Panc1 (cell line): Measurements from ENCODE around the gene LRRC25. TPM values are rescaled to one million over a fixed set of nuclear protein-coding genes. Genes with fewer than 3 reads are reported as not detected.

Experiments
- ATAC-seq: fragments of 200-7000 bp; cut with Tn5 transposase; 2 replicates; pipeline ENCODE4 v1.9.1; 2020; ENCODE audit warnings: mild to moderate bottlenecking, moderate library complexity
- BruUV-seq: library from RNA; stranded (reverse); fragments of 400-500 nt; replicated peaks from 2 replicates; lab custom pipeline; 2021; lab: Mats Ljungman, UMichigan
- CTCF ChIA-PET: fragments of 300-600 bp; sonication (Branson Sonifier 250); formaldehyde crosslinking; loops from one replicate; lab custom pipeline; 2022; ENCODE audit warnings: antibody characterized with exemption; lab: Charles Lee
- POLR2A ChIA-PET: fragments of 300-600 bp; sonication (Branson Sonifier 250); formaldehyde crosslinking; loops from one replicate; lab custom pipeline; 2022; ENCODE audit warnings: antibody characterized with exemption; lab: Charles Lee
- DNase-seq: peaks from one replicate; pipeline ENCODE4 v3.0.0-alpha.2; 2010; ENCODE audit warnings: low read depth, low spot score
- H3K27ac ChIP-seq: 2 replicates; pipeline ENCODE4 v1.5.1; 2011; ENCODE audit warnings: mild to moderate bottlenecking, low read length, inconsistent platforms
- H3K27me3 ChIP-seq: fragments of 200-500 bp; sonication (Bioruptor generic); 2 replicates; pipeline ENCODE4 v1.6.0; 2014; ENCODE audit warnings: low read length, inconsistent platforms; ENCODE audit not compliant: control insufficient read depth, insufficient read depth
- H3K36me3 ChIP-seq: fragments of 200-500 bp; sonication (Bioruptor generic); 2 replicates; pipeline ENCODE4 v1.5.1; 2014; ENCODE audit warnings: inconsistent platforms, mild to moderate bottlenecking, low read length, moderate library complexity; ENCODE audit not compliant: control insufficient read depth, insufficient read depth
- H3K4me1 ChIP-seq: 2 replicates; pipeline ENCODE4 v1.5.1; 2011; ENCODE audit warnings: inconsistent platforms, mild to moderate bottlenecking, low read length, moderate library complexity; ENCODE audit not compliant: control insufficient read depth, insufficient read depth
- H3K4me3 ChIP-seq, 2 experiments: 2 replicates each; pipeline ENCODE4 v1.5.1; 2011 to 2012; ENCODE audit warnings: low read depth in 2 of 2, low read length in 2 of 2, mild to moderate bottlenecking in 2 of 2, inconsistent platforms in 1 of 2, moderate library complexity in 1 of 2
- H3K9me3 ChIP-seq: fragments of 200-500 bp; sonication (Bioruptor generic); 2 replicates; pipeline ENCODE4 v1.5.1; 2014; ENCODE audit warnings: low read depth, mild to moderate bottlenecking, inconsistent platforms, low read length, moderate library complexity; ENCODE audit not compliant: control insufficient read depth, insufficient read depth
- POLR2AphosphoS5 ChIP-seq: IDR thresholded peaks from 2 replicates; pipeline ENCODE4 v1.6.1; 2012; ENCODE audit warnings: mild to moderate bottlenecking, low read depth, low read length, moderate library complexity
- SIN3A ChIP-seq: IDR thresholded peaks from 2 replicates; pipeline ENCODE4 v1.6.1; 2012; ENCODE audit warnings: low read depth, mild to moderate bottlenecking, low read length, moderate library complexity, borderline replicate concordance; ENCODE audit not compliant: insufficient read depth
- TCF7L2 ChIP-seq: IDR thresholded peaks from 2 replicates; pipeline ENCODE4 v1.6.1; 2011; ENCODE audit warnings: mild to moderate bottlenecking, low read depth, low read length, inconsistent platforms
- in situ Hi-C: cut with HindIII; loops from 2 replicates; pipeline ENCODE4 v1.10.0; 2016; ENCODE audit warnings: low sequenced_read_pairs, low pct_unique_long_range_greater_than_20kb
- intact Hi-C: fragments of 100-400 bp; cut with micrococcal nuclease; formaldehyde crosslinking; loops from one replicate; pipeline ENCODE4 v1.10.0; 2022; ENCODE audit not compliant: unreplicated experiment
- total RNA-seq: library from RNA; stranded (reverse); gene quantifications from one replicate; pipeline ENCODE4 v1.2.1, GENCODE V29; 2021; ENCODE audit not compliant: unreplicated experiment
- TF ChIP-seq, protein P1 (sequence below), 2 experiments: IDR thresholded peaks; 2 replicates each; pipeline ENCODE4 v1.6.1; 2011 to 2012; ENCODE audit warnings: low read depth in 2 of 2, control low read depth in 1 of 2, low read length in 1 of 2, mild to moderate bottlenecking in 1 of 2, moderate library complexity in 1 of 2; ENCODE audit not compliant: insufficient read depth in 1 of 2
- TF ChIP-seq, protein P2 (sequence below): fragments of 450-650 bp; IDR thresholded peaks from 2 replicates; pipeline ENCODE4 v1.5.1; 2017; ENCODE audit warnings: mild to moderate bottlenecking

Gene LRRC25
- total RNA-seq, 1 experiment from 2014 or later: 0.15 TPM

- POLR2A ChIA-PET: no interaction called here
- H3K36me3 ChIP-seq: no peaks in the 10 kb centered on the region
- TF ChIP-seq, protein P1, sequence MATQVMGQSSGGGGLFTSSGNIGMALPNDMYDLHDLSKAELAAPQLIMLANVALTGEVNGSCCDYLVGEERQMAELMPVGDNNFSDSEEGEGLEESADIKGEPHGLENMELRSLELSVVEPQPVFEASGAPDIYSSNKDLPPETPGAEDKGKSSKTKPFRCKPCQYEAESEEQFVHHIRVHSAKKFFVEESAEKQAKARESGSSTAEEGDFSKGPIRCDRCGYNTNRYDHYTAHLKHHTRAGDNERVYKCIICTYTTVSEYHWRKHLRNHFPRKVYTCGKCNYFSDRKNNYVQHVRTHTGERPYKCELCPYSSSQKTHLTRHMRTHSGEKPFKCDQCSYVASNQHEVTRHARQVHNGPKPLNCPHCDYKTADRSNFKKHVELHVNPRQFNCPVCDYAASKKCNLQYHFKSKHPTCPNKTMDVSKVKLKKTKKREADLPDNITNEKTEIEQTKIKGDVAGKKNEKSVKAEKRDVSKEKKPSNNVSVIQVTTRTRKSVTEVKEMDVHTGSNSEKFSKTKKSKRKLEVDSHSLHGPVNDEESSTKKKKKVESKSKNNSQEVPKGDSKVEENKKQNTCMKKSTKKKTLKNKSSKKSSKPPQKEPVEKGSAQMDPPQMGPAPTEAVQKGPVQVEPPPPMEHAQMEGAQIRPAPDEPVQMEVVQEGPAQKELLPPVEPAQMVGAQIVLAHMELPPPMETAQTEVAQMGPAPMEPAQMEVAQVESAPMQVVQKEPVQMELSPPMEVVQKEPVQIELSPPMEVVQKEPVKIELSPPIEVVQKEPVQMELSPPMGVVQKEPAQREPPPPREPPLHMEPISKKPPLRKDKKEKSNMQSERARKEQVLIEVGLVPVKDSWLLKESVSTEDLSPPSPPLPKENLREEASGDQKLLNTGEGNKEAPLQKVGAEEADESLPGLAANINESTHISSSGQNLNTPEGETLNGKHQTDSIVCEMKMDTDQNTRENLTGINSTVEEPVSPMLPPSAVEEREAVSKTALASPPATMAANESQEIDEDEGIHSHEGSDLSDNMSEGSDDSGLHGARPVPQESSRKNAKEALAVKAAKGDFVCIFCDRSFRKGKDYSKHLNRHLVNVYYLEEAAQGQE (IDR thresholded peaks at IDR 0.05; ENCODE audit: insufficient read depth in 1 of 2, low read depth in 2 of 2, low read length in 1 of 2): no peak
- TF ChIP-seq SIN3A (no peak), POLR2AphosphoS5 (no peak), TCF7L2 (no peak)
- TF ChIP-seq, protein P2, sequence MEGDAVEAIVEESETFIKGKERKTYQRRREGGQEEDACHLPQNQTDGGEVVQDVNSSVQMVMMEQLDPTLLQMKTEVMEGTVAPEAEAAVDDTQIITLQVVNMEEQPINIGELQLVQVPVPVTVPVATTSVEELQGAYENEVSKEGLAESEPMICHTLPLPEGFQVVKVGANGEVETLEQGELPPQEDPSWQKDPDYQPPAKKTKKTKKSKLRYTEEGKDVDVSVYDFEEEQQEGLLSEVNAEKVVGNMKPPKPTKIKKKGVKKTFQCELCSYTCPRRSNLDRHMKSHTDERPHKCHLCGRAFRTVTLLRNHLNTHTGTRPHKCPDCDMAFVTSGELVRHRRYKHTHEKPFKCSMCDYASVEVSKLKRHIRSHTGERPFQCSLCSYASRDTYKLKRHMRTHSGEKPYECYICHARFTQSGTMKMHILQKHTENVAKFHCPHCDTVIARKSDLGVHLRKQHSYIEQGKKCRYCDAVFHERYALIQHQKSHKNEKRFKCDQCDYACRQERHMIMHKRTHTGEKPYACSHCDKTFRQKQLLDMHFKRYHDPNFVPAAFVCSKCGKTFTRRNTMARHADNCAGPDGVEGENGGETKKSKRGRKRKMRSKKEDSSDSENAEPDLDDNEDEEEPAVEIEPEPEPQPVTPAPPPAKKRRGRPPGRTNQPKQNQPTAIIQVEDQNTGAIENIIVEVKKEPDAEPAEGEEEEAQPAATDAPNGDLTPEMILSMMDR: no peak
- intact Hi-C loops (no loop called here), in situ Hi-C loops (no loop called here)
- ATAC-seq (no peak), DNase-seq (no peak)
- CTCF ChIA-PET: no interaction called here
- H3K27ac ChIP-seq: no peak overlapping the region
- no peaks in the 10 kb centered on the region for H3K9me3 ChIP-seq
- no TSS peak for BruUV-seq
- H3K4me1 ChIP-seq: peaks cover 17% of the 10 kb centered on the region
- no peaks in the 10 kb centered on the region for H3K27me3 ChIP-seq
- no peak overlapping the region for H3K4me3 ChIP-seq
Measured at GRCh38 chr19:18444513-18444912, 47.1 kb upstream of the LRRC25 start.

- POLR2A ChIA-PET: no interaction called here
- ATAC-seq (no peak), DNase-seq (no peak)
- in situ Hi-C loops: no loop called here
- BruUV-seq: no TSS peak
- Histone ChIP-seq H3K36me3 (no peaks in the 10 kb centered on the region), H3K4me3 (no peak overlapping the region), H3K27me3 (no peaks in the 10 kb centered on the region), H3K27ac (no peak overlapping the region), H3K9me3 (no peaks in the 10 kb centered on the region), H3K4me1 (peaks cover 24% of the 10 kb centered on the region)
- no peak for TF ChIP-seq SIN3A
- no peak for TF ChIP-seq TCF7L2
- no peak for TF ChIP-seq POLR2AphosphoS5
- TF ChIP-seq, protein P1 (IDR thresholded peaks at IDR 0.05; ENCODE audit: insufficient read depth in 1 of 2, low read depth in 2 of 2, low read length in 1 of 2): no peak
- TF ChIP-seq, protein P2: no peak
- CTCF ChIA-PET: interaction anchor here (0.6 kb wide), 1 partner anchor 51 kb away, joined by 5 read pairs; no protein-coding TSS in a partner anchor
- intact Hi-C loops: no loop called here
Measured at GRCh38 chr19:18443831-18444230, 46.4 kb upstream of the LRRC25 start.
